ENCODE measurements around the gene OCRL. TPM values are rescaled to one million over a fixed set of nuclear protein-coding genes. Genes with fewer than 3 reads are reported as not detected.
A peak's percentile ranks its signal among the peaks of the same experiment; 100 is the strongest.
"Not testable (repeated sequence)": the region's sequence is repeated elsewhere in the genome, so short reads cannot be mapped to it uniquely, and the experiment has no call there.

Gene OCRL
- polyA plus RNA-seq, 4 donors: 8.4 to 20.3 (median 10.5) TPM

GRCh38 chrX:129565046-129565650, 25.1 kb downstream of the OCRL start:
- H3K36me3 ChIP-seq (ENCODE audit: control insufficient read depth in 3 of 3, insufficient read depth in 2 of 3, low read depth in 1 of 3, low read length in 3 of 3): peaks cover 2 to 8% (median 2%) of the 10 kb centered on the region in 3 donors
- WGBS, 3 donors: 35 to 55% (median 35%) methylated on average over 3 of the region's 3 CpGs
- no peaks in the 10 kb centered on the region for H3K9me3 ChIP-seq (ENCODE audit: control insufficient read depth in 2 of 2, insufficient read depth in 1 of 2, low read depth in 1 of 2, low read length in 1 of 2)
- H3K27ac ChIP-seq (ENCODE audit: low read depth in 1 of 3, low read length in 2 of 3): no peak overlapping the region
- no peak for FAIRE-seq
- DNase-seq: peak in 1 of 2 donors; percentile 10
- H3K4me1 ChIP-seq (ENCODE audit: control insufficient read depth in 3 of 3, insufficient read depth in 2 of 3, low read depth in 1 of 3, low read length in 2 of 3): no peaks in the 10 kb centered on the region
- no peak overlapping the region for H3K4me3 ChIP-seq (ENCODE audit: low read depth in 1 of 3, low read length in 3 of 3)
- no peaks in the 10 kb centered on the region for H3K27me3 ChIP-seq (ENCODE audit: control insufficient read depth in 3 of 3, insufficient read depth in 3 of 3, low read length in 3 of 3)

GRCh38 chrX:129566073-129566472, 26.0 kb downstream of the OCRL start:
- DNase-seq (peak in 1 of 2 donors; percentile 1), FAIRE-seq (no peak)
- Histone ChIP-seq H3K27me3 (ENCODE audit: control insufficient read depth in 3 of 3, insufficient read depth in 3 of 3, low read length in 3 of 3) (no peaks in the 10 kb centered on the region), H3K4me3 (ENCODE audit: low read depth in 1 of 3, low read length in 3 of 3) (no peak overlapping the region), H3K36me3 (ENCODE audit: control insufficient read depth in 3 of 3, insufficient read depth in 2 of 3, low read depth in 1 of 3, low read length in 3 of 3) (peaks cover 2 to 8% (median 2%) of the 10 kb centered on the region in 3 donors), H3K9me3 (ENCODE audit: control insufficient read depth in 2 of 2, insufficient read depth in 1 of 2, low read depth in 1 of 2, low read length in 1 of 2) (no peaks in the 10 kb centered on the region), H3K27ac (ENCODE audit: low read depth in 1 of 3, low read length in 2 of 3) (no peak overlapping the region), H3K4me1 (ENCODE audit: control insufficient read depth in 3 of 3, insufficient read depth in 2 of 3, low read depth in 1 of 3, low read length in 2 of 3) (no peaks in the 10 kb centered on the region)
- 0 to 13% (median 3%) methylated on average over 1 of the region's 1 CpG for WGBS, 3 donors

- Histone ChIP-seq H3K4me3 (ENCODE audit: low read depth in 1 of 3, low read length in 3 of 3) (no peak overlapping the region), H3K4me1 (ENCODE audit: control insufficient read depth in 3 of 3, insufficient read depth in 2 of 3, low read depth in 1 of 3, low read length in 2 of 3) (no peaks in the 10 kb centered on the region), H3K36me3 (ENCODE audit: control insufficient read depth in 3 of 3, insufficient read depth in 2 of 3, low read depth in 1 of 3, low read length in 3 of 3) (peaks cover 0 to 8% (median 2%) of the 10 kb centered on the region in 3 donors), H3K9me3 (ENCODE audit: control insufficient read depth in 2 of 2, insufficient read depth in 1 of 2, low read depth in 1 of 2, low read length in 1 of 2) (no peaks in the 10 kb centered on the region), H3K27me3 (ENCODE audit: control insufficient read depth in 3 of 3, insufficient read depth in 3 of 3, low read length in 3 of 3) (no peaks in the 10 kb centered on the region), H3K27ac (ENCODE audit: low read depth in 1 of 3, low read length in 2 of 3) (no peak overlapping the region)
- FAIRE-seq: no peak
- no peak for DNase-seq
- 78 to 93% (median 84%) methylated on average over 3 of the region's 3 CpGs for WGBS, 3 donors
Observed at GRCh38 chrX:129568349-129568748, 28.3 kb downstream of the OCRL start.

GRCh38 chrX:129572422-129572821, 32.4 kb downstream of the OCRL start:
- no peaks in the 10 kb centered on the region for H3K4me1 ChIP-seq (ENCODE audit: control insufficient read depth in 3 of 3, insufficient read depth in 2 of 3, low read depth in 1 of 3, low read length in 2 of 3)
- DNase-seq (no peak), FAIRE-seq (no peak)
- no peak overlapping the region for H3K4me3 ChIP-seq (ENCODE audit: low read depth in 1 of 3, low read length in 3 of 3)
- WGBS, 3 donors: 73 to 86% (median 76%) methylated on average over 2 of the region's 2 CpGs
- H3K9me3 ChIP-seq (ENCODE audit: control insufficient read depth in 2 of 2, insufficient read depth in 1 of 2, low read depth in 1 of 2, low read length in 1 of 2): no peaks in the 10 kb centered on the region
- H3K36me3 ChIP-seq (ENCODE audit: control insufficient read depth in 3 of 3, insufficient read depth in 2 of 3, low read depth in 1 of 3, low read length in 3 of 3): peaks cover 2 to 10% (median 5%) of the 10 kb centered on the region in 3 donors
- H3K27me3 ChIP-seq (ENCODE audit: control insufficient read depth in 3 of 3, insufficient read depth in 3 of 3, low read length in 3 of 3): no peaks in the 10 kb centered on the region
- no peak overlapping the region for H3K27ac ChIP-seq (ENCODE audit: low read depth in 1 of 3, low read length in 2 of 3)

- DNase-seq; H3K4me1 ChIP-seq (ENCODE audit: control insufficient read depth in 3 of 3, insufficient read depth in 2 of 3, low read depth in 1 of 3, low read length in 2 of 3); H3K9me3 ChIP-seq (ENCODE audit: control insufficient read depth in 2 of 2, insufficient read depth in 1 of 2, low read depth in 1 of 2, low read length in 1 of 2); H3K27ac ChIP-seq (ENCODE audit: low read depth in 1 of 3, low read length in 2 of 3); H3K4me3 ChIP-seq (ENCODE audit: low read depth in 1 of 3, low read length in 3 of 3); FAIRE-seq; H3K27me3 ChIP-seq (ENCODE audit: control insufficient read depth in 3 of 3, insufficient read depth in 3 of 3, low read length in 3 of 3); H3K36me3 ChIP-seq (ENCODE audit: control insufficient read depth in 3 of 3, insufficient read depth in 2 of 3, low read depth in 1 of 3, low read length in 3 of 3): not testable (repeated sequence)
- WGBS, 3 donors: 89 to 100% (median 99%) methylated on average over 4 of the region's 4 CpGs
Observed at GRCh38 chrX:129573652-129574051, 33.6 kb downstream of the OCRL start.

GRCh38 chrX:129574214-129574613, 34.2 kb downstream of the OCRL start:
- no peak for DNase-seq
- peaks cover 2 to 8% (median 5%) of the 10 kb centered on the region in 3 donors for H3K36me3 ChIP-seq (ENCODE audit: control insufficient read depth in 3 of 3, insufficient read depth in 2 of 3, low read depth in 1 of 3, low read length in 3 of 3)
- H3K9me3 ChIP-seq (ENCODE audit: control insufficient read depth in 2 of 2, insufficient read depth in 1 of 2, low read depth in 1 of 2, low read length in 1 of 2): no peaks in the 10 kb centered on the region
- FAIRE-seq: no peak
- H3K4me3 ChIP-seq (ENCODE audit: low read depth in 1 of 3, low read length in 3 of 3): no peak overlapping the region
- no peak overlapping the region for H3K27ac ChIP-seq (ENCODE audit: low read depth in 1 of 3, low read length in 2 of 3)
- 69 to 85% (median 80%) methylated on average over 2 of the region's 2 CpGs for WGBS, 3 donors
- H3K27me3 ChIP-seq (ENCODE audit: control insufficient read depth in 3 of 3, insufficient read depth in 3 of 3, low read length in 3 of 3): no peaks in the 10 kb centered on the region
- no peaks in the 10 kb centered on the region for H3K4me1 ChIP-seq (ENCODE audit: control insufficient read depth in 3 of 3, insufficient read depth in 2 of 3, low read depth in 1 of 3, low read length in 2 of 3)

GRCh38 chrX:129576539-129576938, 36.5 kb downstream of the OCRL start:
- H3K4me1 ChIP-seq (ENCODE audit: control insufficient read depth in 3 of 3, insufficient read depth in 2 of 3, low read depth in 1 of 3, low read length in 2 of 3): no peaks in the 10 kb centered on the region
- 78 to 87% (median 82%) methylated on average over 3 of the region's 3 CpGs for WGBS, 3 donors
- no peaks in the 10 kb centered on the region for H3K9me3 ChIP-seq (ENCODE audit: control insufficient read depth in 2 of 2, insufficient read depth in 1 of 2, low read depth in 1 of 2, low read length in 1 of 2)
- H3K4me3 ChIP-seq (ENCODE audit: low read depth in 1 of 3, low read length in 3 of 3): no peak overlapping the region
- no peaks in the 10 kb centered on the region for H3K27me3 ChIP-seq (ENCODE audit: control insufficient read depth in 3 of 3, insufficient read depth in 3 of 3, low read length in 3 of 3)
- peaks cover 0 to 5% (median 5%) of the 10 kb centered on the region in 3 donors for H3K36me3 ChIP-seq (ENCODE audit: control insufficient read depth in 3 of 3, insufficient read depth in 2 of 3, low read depth in 1 of 3, low read length in 3 of 3)
- FAIRE-seq (no peak), DNase-seq (no peak)
- no peak overlapping the region for H3K27ac ChIP-seq (ENCODE audit: low read depth in 1 of 3, low read length in 2 of 3)

GRCh38 chrX:129577473-129577872, 37.4 kb downstream of the OCRL start:
- DNase-seq (no peak), FAIRE-seq (no peak)
- H3K4me3 ChIP-seq (ENCODE audit: low read depth in 1 of 3, low read length in 3 of 3): no peak overlapping the region
- H3K27ac ChIP-seq (ENCODE audit: low read depth in 1 of 3, low read length in 2 of 3): no peak overlapping the region
- no peaks in the 10 kb centered on the region for H3K4me1 ChIP-seq (ENCODE audit: control insufficient read depth in 3 of 3, insufficient read depth in 2 of 3, low read depth in 1 of 3, low read length in 2 of 3)
- H3K27me3 ChIP-seq (ENCODE audit: control insufficient read depth in 3 of 3, insufficient read depth in 3 of 3, low read length in 3 of 3): no peaks in the 10 kb centered on the region
- peaks cover 0 to 5% (median 5%) of the 10 kb centered on the region in 3 donors for H3K36me3 ChIP-seq (ENCODE audit: control insufficient read depth in 3 of 3, insufficient read depth in 2 of 3, low read depth in 1 of 3, low read length in 3 of 3)
- H3K9me3 ChIP-seq (ENCODE audit: control insufficient read depth in 2 of 2, insufficient read depth in 1 of 2, low read depth in 1 of 2, low read length in 1 of 2): no peaks in the 10 kb centered on the region
- 63 to 84% (median 78%) methylated on average over 5 of the region's 5 CpGs for WGBS, 3 donors

- Histone ChIP-seq H3K36me3 (ENCODE audit: control insufficient read depth in 3 of 3, insufficient read depth in 2 of 3, low read depth in 1 of 3, low read length in 3 of 3) (peaks cover 0 to 5% (median 5%) of the 10 kb centered on the region in 3 donors), H3K27ac (ENCODE audit: low read depth in 1 of 3, low read length in 2 of 3) (no peak overlapping the region), H3K4me3 (ENCODE audit: low read depth in 1 of 3, low read length in 3 of 3) (no peak overlapping the region), H3K27me3 (ENCODE audit: control insufficient read depth in 3 of 3, insufficient read depth in 3 of 3, low read length in 3 of 3) (no peaks in the 10 kb centered on the region), H3K4me1 (ENCODE audit: control insufficient read depth in 3 of 3, insufficient read depth in 2 of 3, low read depth in 1 of 3, low read length in 2 of 3) (no peaks in the 10 kb centered on the region), H3K9me3 (ENCODE audit: control insufficient read depth in 2 of 2, insufficient read depth in 1 of 2, low read depth in 1 of 2, low read length in 1 of 2) (no peaks in the 10 kb centered on the region)
- 76 to 96% (median 78%) methylated on average over 1 of the region's 1 CpG for WGBS, 3 donors
- DNase-seq (no peak), FAIRE-seq (no peak)
Observed at GRCh38 chrX:129577877-129578276, 37.8 kb downstream of the OCRL start.

All from small intestine (tissue), 7 donors.